ENCODE results near the gene PHACTR2.

DNA sequence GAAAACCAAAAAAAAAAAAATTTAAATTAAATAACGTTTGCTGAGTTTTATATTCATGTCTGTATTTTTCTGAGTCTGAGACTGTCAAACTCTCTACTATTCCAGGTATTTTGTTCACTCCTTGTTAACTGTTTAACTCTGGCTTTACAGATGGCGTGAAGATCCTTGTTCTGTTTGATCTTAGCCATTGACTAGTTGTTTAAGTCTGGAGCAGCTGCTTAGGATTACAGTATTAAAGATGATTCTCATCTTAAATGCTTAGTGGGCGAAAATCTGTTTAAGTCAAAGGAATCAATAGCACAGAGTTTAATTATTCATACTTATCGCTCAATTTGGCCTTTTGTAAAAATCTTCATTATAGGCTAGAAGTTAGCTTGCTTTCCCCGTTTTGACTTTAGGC lies 2.4 kb downstream of the PHACTR2 start:
- no peak for TF ChIP-seq STAT5B (CRISPR knock-in tag; IDR thresholded peaks at IDR 0.05)
- TF ChIP-seq CAMTA2 (CRISPR knock-in tag; IDR thresholded peaks at IDR 0.05; ENCODE audit: borderline replicate concordance): no peak
- no peak for TF ChIP-seq ZSCAN20 (CRISPR knock-in tag; IDR thresholded peaks at IDR 0.05; ENCODE audit: borderline replicate concordance)
- TF ChIP-seq BCL6 (CRISPR knock-in tag; IDR thresholded peaks at IDR 0.05): no peak
- no peak for TF ChIP-seq SRSF1 (optimal IDR thresholded peaks at IDR 0.05; ENCODE audit: low read depth, low read length)
- TF ChIP-seq MXD4 (CRISPR knock-in tag; IDR thresholded peaks at IDR 0.05): no peak
- TF ChIP-seq MBD4 (IDR thresholded peaks at IDR 0.05; ENCODE audit: borderline replicate concordance, low read length): no peak
- TF ChIP-seq CBX1 (IDR thresholded peaks at IDR 0.05; ENCODE audit: low read depth): no peak
- no peak for TF ChIP-seq EZH2 (conservative IDR thresholded peaks at IDR 0.05; ENCODE audit: low read depth, low read length)
- TF ChIP-seq YY1 (IDR thresholded peaks at IDR 0.05; ENCODE audit: insufficient read depth, insufficient replicate concordance, low read depth, low read length): no peak

All from HepG2 (cell line).